Gastrocnemius medialis (tissue), 4 donors: ENCODE data around the gene IRX6.

Source experiments
- POLR2A ChIP-seq, 2 donors: fragments of 450-650 bp; IDR thresholded peaks; one replicate each; pipeline ENCODE4 v1.6.1; 2017; ENCODE audit warnings: antibody characterized with exemption in 2 of 2, mild to moderate bottlenecking in 2 of 2, moderate library complexity in 2 of 2
- TF ChIP-seq, protein P1 (sequence below), 5 experiments: fragments of 450-650 bp in 3 of 5; fragments of 200-600 bp in 2 of 5; sonication (generic) in 2 of 5; IDR thresholded peaks in 4 of 5; conservative IDR thresholded peaks in 1 of 5; 1 replicate in 4 of 5; 2 replicates in 1 of 5; pipeline ENCODE4 v1.5.1; 2016 to 2019; ENCODE audit warnings: antibody characterized with exemption in 5 of 5, mild to moderate bottlenecking in 3 of 5, moderate library complexity in 3 of 5

DNA sequence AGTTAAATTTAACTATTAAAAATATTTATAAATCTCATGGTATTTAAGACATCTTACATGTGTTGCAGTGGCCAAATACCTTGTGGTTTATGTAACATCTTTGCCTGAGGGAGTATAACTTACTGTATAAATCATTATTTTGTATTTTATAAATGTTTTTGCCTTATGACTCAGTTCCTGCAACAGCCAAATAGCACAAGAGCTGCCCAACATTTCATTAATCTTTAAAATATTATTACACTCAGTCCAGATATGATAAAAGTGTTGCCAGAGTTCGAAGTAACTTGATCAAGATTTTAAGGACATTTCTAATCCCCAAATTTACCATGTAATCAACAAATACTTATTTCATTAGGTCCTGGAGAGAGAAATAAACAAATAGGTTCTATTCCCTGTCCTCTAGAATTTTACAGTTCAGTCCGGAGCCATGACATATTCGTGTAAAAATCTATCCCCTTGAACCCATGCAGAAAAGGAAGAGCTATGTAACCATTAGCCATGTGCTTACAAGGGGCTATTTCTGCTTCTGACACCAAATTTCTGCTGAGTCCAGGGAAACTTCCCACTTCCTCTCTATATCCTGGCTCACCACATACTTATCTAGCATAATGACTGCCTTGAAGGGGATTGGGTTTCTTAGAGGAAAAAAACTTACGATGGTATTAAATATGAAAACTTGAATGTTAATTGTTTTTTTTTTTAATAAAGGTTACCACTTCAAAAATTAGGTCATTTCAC, 44.0 kb downstream of the IRX6 start:
- TF ChIP-seq, protein P1, sequence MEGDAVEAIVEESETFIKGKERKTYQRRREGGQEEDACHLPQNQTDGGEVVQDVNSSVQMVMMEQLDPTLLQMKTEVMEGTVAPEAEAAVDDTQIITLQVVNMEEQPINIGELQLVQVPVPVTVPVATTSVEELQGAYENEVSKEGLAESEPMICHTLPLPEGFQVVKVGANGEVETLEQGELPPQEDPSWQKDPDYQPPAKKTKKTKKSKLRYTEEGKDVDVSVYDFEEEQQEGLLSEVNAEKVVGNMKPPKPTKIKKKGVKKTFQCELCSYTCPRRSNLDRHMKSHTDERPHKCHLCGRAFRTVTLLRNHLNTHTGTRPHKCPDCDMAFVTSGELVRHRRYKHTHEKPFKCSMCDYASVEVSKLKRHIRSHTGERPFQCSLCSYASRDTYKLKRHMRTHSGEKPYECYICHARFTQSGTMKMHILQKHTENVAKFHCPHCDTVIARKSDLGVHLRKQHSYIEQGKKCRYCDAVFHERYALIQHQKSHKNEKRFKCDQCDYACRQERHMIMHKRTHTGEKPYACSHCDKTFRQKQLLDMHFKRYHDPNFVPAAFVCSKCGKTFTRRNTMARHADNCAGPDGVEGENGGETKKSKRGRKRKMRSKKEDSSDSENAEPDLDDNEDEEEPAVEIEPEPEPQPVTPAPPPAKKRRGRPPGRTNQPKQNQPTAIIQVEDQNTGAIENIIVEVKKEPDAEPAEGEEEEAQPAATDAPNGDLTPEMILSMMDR (IDR thresholded peaks at IDR 0.05 in 4 of 5, conservative IDR thresholded peaks at IDR 0.05 in 1 of 5), result no peak
- no peak for TF ChIP-seq POLR2A (IDR thresholded peaks at IDR 0.05)
